NK-92 (cell line): ENCODE data around the gene OR52E4.

Experiments used
- DNase-seq: peaks from one replicate; lab custom pipeline; 2025; ENCODE audit not compliant: unreplicated experiment; lab: John Stamatoyannopoulos, UW

Gene OR52E4

GRCh38 chr11:5928811-5929210 is 48.4 kb downstream of the OR52E4 start:
- no peak for DNase-seq

GRCh38 chr11:5929571-5930368 is 49.3 kb downstream of the OR52E4 start:
- no peak for DNase-seq

- no peak for DNase-seq
Observed at GRCh38 chr11:5930614-5931013, 50.2 kb downstream of the OR52E4 start.

GRCh38 chr11:5931061-5931460 is 50.6 kb downstream of the OR52E4 start:
- no peak for DNase-seq

GRCh38 chr11:5932671-5933070 is 52.2 kb downstream of the OR52E4 start:
- no peak for DNase-seq

GRCh38 chr11:5933116-5933515 is 52.7 kb downstream of the OR52E4 start:
- DNase-seq, result no peak
